AG09309 (cell line): ENCODE results near the gene RFNG.

Experiments
- DNase-seq: peaks from one replicate; pipeline ENCODE4 v3.0.0-alpha.2; 2010; ENCODE audit warnings: low read depth
- H3K4me3 ChIP-seq: 2 replicates; pipeline ENCODE4 v1.5.1; 2011; ENCODE audit warnings: mild to moderate bottlenecking, low read depth, low read length, moderate library complexity; ENCODE audit not compliant: control insufficient read depth
- CTCF ChIP-seq: IDR thresholded peaks from 2 replicates; pipeline ENCODE4 v1.5.1; 2011; ENCODE audit warnings: mild to moderate bottlenecking, low read depth, low read length, inconsistent platforms; ENCODE audit not compliant: insufficient read depth, control insufficient read depth; ENCODE audit errors: missing control alignments

RFNG gene

DNA sequence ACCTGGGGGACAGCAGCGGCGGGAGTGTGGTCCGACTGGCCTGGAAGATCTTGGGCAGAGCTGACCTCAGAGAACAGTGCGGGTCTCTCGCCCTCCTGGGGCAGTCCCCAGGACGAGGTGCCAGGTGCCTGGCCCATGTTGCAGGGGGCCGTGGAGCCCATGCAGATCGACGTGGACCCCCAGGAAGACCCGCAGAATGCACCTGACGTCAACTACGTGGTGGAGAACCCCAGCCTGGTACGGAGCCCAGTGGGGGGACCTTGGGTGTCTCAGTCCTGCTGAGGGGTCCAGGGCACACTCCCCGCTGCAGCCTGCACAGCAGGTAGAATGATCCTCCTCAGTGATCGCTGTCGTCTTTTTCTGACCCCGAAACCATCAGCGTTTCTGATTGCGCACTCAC lies 1.5 kb upstream of the RFNG start:
- no peak for TF ChIP-seq CTCF
- DNase-seq: no peak
- H3K4me3 ChIP-seq: peak overlapping the region; percentile 74

GRCh38 chr17:82052638-82053059 lies 1.0 kb upstream of the RFNG start:
- H3K4me3 ChIP-seq: peak overlapping the region; percentile 74
- no peak for DNase-seq
- TF ChIP-seq CTCF: no peak

- DNase-seq: no peak
- H3K4me3 ChIP-seq: peak overlapping the region; percentile 74
- no peak for TF ChIP-seq CTCF
Observed at GRCh38 chr17:82050761-82051641, 610 bp downstream of the RFNG start.

DNA sequence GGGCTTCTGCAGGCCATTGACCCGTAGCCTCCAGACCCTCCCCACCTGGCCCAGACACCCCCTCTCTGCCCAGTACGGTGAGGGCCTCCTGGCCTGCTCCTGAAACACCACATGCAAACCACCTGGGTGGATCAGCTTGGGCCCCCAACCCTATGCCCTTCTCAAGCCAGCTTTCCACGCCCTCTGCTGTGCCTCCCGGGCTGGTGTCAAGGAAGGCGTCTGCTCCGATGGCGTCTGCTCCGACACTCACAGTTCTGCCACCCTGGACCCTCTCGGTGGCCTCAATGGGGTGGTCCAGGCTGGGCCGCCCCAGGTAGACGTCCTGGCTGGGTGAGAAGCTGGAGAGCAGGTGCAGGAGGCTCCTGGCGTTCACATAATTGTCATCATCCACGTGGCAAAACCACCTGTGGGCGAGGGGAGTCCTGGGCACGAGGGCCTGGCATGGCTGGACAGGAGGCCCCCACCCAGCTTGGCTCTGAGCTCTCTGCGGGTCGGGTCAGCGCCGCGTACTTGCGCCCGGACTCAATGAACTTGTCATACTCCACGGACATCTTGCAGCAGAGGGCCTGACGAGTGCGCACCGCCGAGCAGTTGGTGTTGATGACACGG lies 1.4 kb downstream of the RFNG start:
- peak overlapping the region; percentile 74 for H3K4me3 ChIP-seq
- TF ChIP-seq CTCF: no peak
- no peak for DNase-seq

DNA sequence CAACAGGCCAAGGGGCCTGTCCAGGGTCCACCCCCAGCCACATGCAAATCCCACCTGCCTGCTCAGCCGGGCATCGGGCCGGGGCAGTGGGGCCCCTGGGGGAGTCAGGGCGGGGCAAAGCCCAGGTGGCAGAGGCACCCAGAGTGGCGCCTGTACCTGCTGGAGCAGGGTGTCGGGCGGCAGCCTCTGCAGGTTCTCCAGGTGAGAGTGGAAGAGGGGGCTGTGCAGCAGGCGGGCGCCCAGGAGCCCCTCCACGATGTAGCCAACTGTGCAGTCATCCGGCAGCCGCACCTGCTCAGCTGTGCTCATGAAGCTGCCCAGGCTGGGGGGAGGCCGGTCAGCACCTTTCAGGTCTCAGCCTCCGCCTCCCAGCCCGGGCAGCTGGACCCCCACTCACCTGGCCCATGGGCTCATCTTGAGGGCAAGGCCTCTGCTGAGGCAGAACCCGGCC lies 2.1 kb downstream of the RFNG start:
- H3K4me3 ChIP-seq: no peak overlapping the region
- DNase-seq: no peak
- no peak for TF ChIP-seq CTCF

GRCh38 chr17:82049106-82049505 lies 2.5 kb downstream of the RFNG start:
- no peak for DNase-seq
- no peak overlapping the region for H3K4me3 ChIP-seq
- TF ChIP-seq CTCF: no peak
